Trophoblast cell (in vitro differentiated cells and primary cell): Measurements from ENCODE around the gene CIT.

Experiments
- DNase-seq, 2 donors: peaks; one replicate each; pipeline ENCODE4 v3.0.0-alpha.2; 2016
- H2AFZ ChIP-seq: 2 replicates; pipeline ENCODE4 v1.6.1; 2013; ENCODE audit warnings: low read length, moderate library complexity, mild to moderate bottlenecking; ENCODE audit not compliant: insufficient read depth, poor library complexity
- H2AK5ac ChIP-seq: 2 replicates; pipeline ENCODE4 v1.6.1; 2013; ENCODE audit warnings: mild to moderate bottlenecking, low read length
- H2BK120ac ChIP-seq: 2 replicates; pipeline ENCODE4 v1.6.1; 2013; ENCODE audit warnings: low read length, mild to moderate bottlenecking, moderate library complexity; ENCODE audit not compliant: insufficient read depth, poor library complexity
- H2BK12ac ChIP-seq: 2 replicates; pipeline ENCODE4 v1.6.1; 2013; ENCODE audit warnings: mild to moderate bottlenecking, low read length, moderate library complexity
- H2BK5ac ChIP-seq: 2 replicates; pipeline ENCODE4 v1.6.1; 2013; ENCODE audit warnings: low read length, low read depth, moderate library complexity, mild to moderate bottlenecking; ENCODE audit not compliant: poor library complexity
- H3K14ac ChIP-seq: 2 replicates; pipeline ENCODE4 v1.6.1; 2013; ENCODE audit warnings: mild to moderate bottlenecking, low read length
- H3K18ac ChIP-seq: 2 replicates; pipeline ENCODE4 v1.6.1; 2013; ENCODE audit warnings: mild to moderate bottlenecking, low read length
- H3K23ac ChIP-seq: 2 replicates; pipeline ENCODE4 v1.6.1; 2013; ENCODE audit warnings: low read length
- H3K27ac ChIP-seq: 2 replicates; pipeline ENCODE4 v1.5.1; 2013; ENCODE audit warnings: low read depth, mild to moderate bottlenecking, inconsistent platforms, low read length, moderate library complexity
- H3K27me3 ChIP-seq: 2 replicates; pipeline ENCODE4 v1.6.1; 2013; ENCODE audit warnings: inconsistent platforms, mild to moderate bottlenecking, low read length, moderate library complexity; ENCODE audit not compliant: insufficient read depth
- H3K36me3 ChIP-seq, 2 experiments: 1 replicate in 1 of 2; 2 replicates in 1 of 2; pipeline ENCODE4 v1.6.1; 2013; ENCODE audit warnings: low read length in 2 of 2, mild to moderate bottlenecking in 2 of 2, moderate library complexity in 1 of 2; ENCODE audit not compliant: insufficient read depth in 2 of 2, control insufficient read depth in 1 of 2
- H3K4ac ChIP-seq: 2 replicates; pipeline ENCODE4 v1.6.1; 2013; ENCODE audit warnings: low read depth, mild to moderate bottlenecking, low read length, moderate library complexity
- H3K4me1 ChIP-seq, 2 experiments: 1 replicate in 1 of 2; 2 replicates in 1 of 2; pipeline ENCODE4 v1.6.1; 2013; ENCODE audit warnings: low read length in 2 of 2, mild to moderate bottlenecking in 2 of 2, moderate library complexity in 1 of 2; ENCODE audit not compliant: insufficient read depth in 2 of 2, control insufficient read depth in 1 of 2
- H3K4me2 ChIP-seq: 2 replicates; pipeline ENCODE4 v1.6.1; 2013; ENCODE audit warnings: inconsistent platforms, mild to moderate bottlenecking, low read length, moderate library complexity
- H3K4me3 ChIP-seq: 2 replicates; pipeline ENCODE4 v1.5.1; 2013; ENCODE audit warnings: mild to moderate bottlenecking, low read depth, low read length, inconsistent platforms
- H3K79me1 ChIP-seq: one replicate; pipeline ENCODE4 v1.6.1; 2013; ENCODE audit warnings: low read length
- H3K79me2 ChIP-seq: 2 replicates; pipeline ENCODE4 v1.6.1; 2013; ENCODE audit warnings: low read length, mild to moderate bottlenecking; ENCODE audit not compliant: control insufficient read depth, insufficient read depth, poor library complexity
- H3K9ac ChIP-seq: 2 replicates; pipeline ENCODE4 v1.6.1; 2013; ENCODE audit warnings: mild to moderate bottlenecking, low read length
- H3K9me3 ChIP-seq: 2 replicates; pipeline ENCODE4 v1.6.1; 2013; ENCODE audit warnings: low read depth, mild to moderate bottlenecking, control low read depth, inconsistent platforms, low read length; ENCODE audit not compliant: insufficient read depth
- H4K12ac ChIP-seq: 2 replicates; pipeline ENCODE4 v1.6.1; 2013; ENCODE audit warnings: low read depth, mild to moderate bottlenecking, low read length, moderate library complexity
- H4K8ac ChIP-seq: 2 replicates; pipeline ENCODE4 v1.6.1; 2013; ENCODE audit warnings: low read depth, mild to moderate bottlenecking, low read length, moderate library complexity
- H4K91ac ChIP-seq: one replicate; pipeline ENCODE4 v1.6.1; 2013; ENCODE audit warnings: low read depth, mild to moderate bottlenecking, low read length, moderate library complexity
- WGBS: extraction: QIAGEN DNeasy Blood & Tissue Kit; methylation state at CpG from one replicate; pipeline ENCODE4 v1.1.7; 2013; ENCODE audit warnings: missing lambda C conversion rate; ENCODE audit not compliant: insufficient read length, insufficient coverage; ENCODE audit errors: extremely low coverage; 5-methylcytosine and 5-hydroxymethylcytosine counted together

The CIT gene

GRCh38 chr12:119791453-119791852, 85.7 kb downstream of the CIT start:
- Histone ChIP-seq H4K91ac (no peak overlapping the region), H2AK5ac (no peak overlapping the region), H3K23ac (no peak overlapping the region), H3K4ac (no peak overlapping the region), H2BK12ac (no peak overlapping the region), H3K9ac (no peak overlapping the region), H3K18ac (no peak overlapping the region), H4K8ac (no peak overlapping the region), H2BK120ac (no peak overlapping the region), H3K4me2 (no peak overlapping the region), H3K36me3 (peaks cover 2 to 8% of the 10 kb centered on the region in 2 experiments), H3K4me1 (no peaks in the 10 kb centered on the region), H3K79me2 (no peaks in the 10 kb centered on the region), H3K27me3 (no peaks in the 10 kb centered on the region), H3K9me3 (no peaks in the 10 kb centered on the region), H3K14ac (no peak overlapping the region), H2AFZ (no peak overlapping the region), H4K12ac (no peak overlapping the region), H3K79me1 (no peaks in the 10 kb centered on the region), H3K4me3 (no peak overlapping the region), H3K27ac (no peak overlapping the region), H2BK5ac (no peak overlapping the region)
- no CpG with 5 or more reads among the region's 9 CpGs for WGBS
- no peak for DNase-seq

- H2AK5ac ChIP-seq = no peak overlapping the region
- no peak overlapping the region for H4K12ac ChIP-seq
- no peak overlapping the region for H3K4me3 ChIP-seq
- H2BK5ac ChIP-seq = no peak overlapping the region
- peaks cover 7 to 10% of the 10 kb centered on the region in 2 experiments for H3K36me3 ChIP-seq
- peaks cover 1% of the 10 kb centered on the region for H3K9me3 ChIP-seq
- H2BK12ac ChIP-seq = no peak overlapping the region
- H2BK120ac ChIP-seq = no peak overlapping the region
- no peaks in the 10 kb centered on the region for H3K27me3 ChIP-seq
- no peak overlapping the region for H4K8ac ChIP-seq
- no peaks in the 10 kb centered on the region for H3K4me1 ChIP-seq
- H3K9ac ChIP-seq = no peak overlapping the region
- H3K14ac ChIP-seq = no peak overlapping the region
- H3K4me2 ChIP-seq = no peak overlapping the region
- no peak overlapping the region for H3K18ac ChIP-seq
- no peak overlapping the region for H4K91ac ChIP-seq
- no peaks in the 10 kb centered on the region for H3K79me2 ChIP-seq
- no peaks in the 10 kb centered on the region for H3K79me1 ChIP-seq
- H3K27ac ChIP-seq = no peak overlapping the region
- H3K23ac ChIP-seq = no peak overlapping the region
- no peak overlapping the region for H3K4ac ChIP-seq
- no peak overlapping the region for H2AFZ ChIP-seq
- no peak for DNase-seq
- WGBS = no CpG with 5 or more reads among the region's 1 CpG
Measured at GRCh38 chr12:119788786-119789185, 88.3 kb downstream of the CIT start.

DNA sequence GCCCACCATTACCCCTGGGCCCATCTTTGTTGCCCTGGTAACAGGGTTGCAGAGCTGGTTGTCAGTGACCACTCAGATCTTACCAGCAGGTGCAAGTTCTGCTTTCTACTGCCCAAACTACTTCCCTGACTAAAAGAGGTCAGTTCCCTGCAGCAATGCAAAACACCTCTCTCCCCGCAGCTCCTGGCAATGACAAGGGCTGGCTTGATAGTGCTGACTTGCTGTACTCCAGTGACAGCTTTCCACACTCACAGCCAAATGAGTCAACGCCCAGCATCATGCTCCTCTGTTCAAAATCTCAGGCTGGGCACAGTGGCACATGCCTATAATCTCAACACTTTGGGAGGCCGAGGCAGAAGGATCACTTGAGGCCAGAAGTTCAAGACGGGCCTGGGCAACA, 90.6 kb downstream of the CIT start:
- Histone ChIP-seq H3K4me1 (no peaks in the 10 kb centered on the region), H4K8ac (no peak overlapping the region), H2AK5ac (no peak overlapping the region), H3K18ac (no peak overlapping the region), H3K36me3 (peaks cover 14 to 19% of the 10 kb centered on the region in 2 experiments), H3K9ac (no peak overlapping the region), H4K91ac (no peak overlapping the region), H3K4ac (no peak overlapping the region), H3K79me2 (no peaks in the 10 kb centered on the region), H3K4me3 (no peak overlapping the region), H2AFZ (no peak overlapping the region), H3K27ac (no peak overlapping the region), H2BK120ac (no peak overlapping the region), H3K14ac (no peak overlapping the region), H2BK12ac (no peak overlapping the region), H4K12ac (no peak overlapping the region), H2BK5ac (no peak overlapping the region), H3K4me2 (no peak overlapping the region), H3K27me3 (no peaks in the 10 kb centered on the region), H3K23ac (no peak overlapping the region), H3K79me1 (no peaks in the 10 kb centered on the region), H3K9me3 (peaks cover 1% of the 10 kb centered on the region)
- no peak for DNase-seq
- WGBS = no CpG with 5 or more reads among the region's 4 CpGs

GRCh38 chr12:119784673-119785072, 92.4 kb downstream of the CIT start:
- Histone ChIP-seq H3K36me3 (peaks cover 14 to 17% of the 10 kb centered on the region in 2 experiments), H3K79me1 (no peaks in the 10 kb centered on the region), H3K14ac (no peak overlapping the region), H3K9ac (no peak overlapping the region), H3K4me2 (no peak overlapping the region), H3K4me3 (no peak overlapping the region), H3K9me3 (peaks cover 1% of the 10 kb centered on the region), H4K91ac (no peak overlapping the region), H3K23ac (no peak overlapping the region), H4K8ac (no peak overlapping the region), H2BK5ac (no peak overlapping the region), H3K4me1 (no peaks in the 10 kb centered on the region), H2BK120ac (no peak overlapping the region), H2AK5ac (no peak overlapping the region), H4K12ac (no peak overlapping the region), H3K79me2 (no peaks in the 10 kb centered on the region), H2BK12ac (no peak overlapping the region), H3K27me3 (no peaks in the 10 kb centered on the region), H2AFZ (no peak overlapping the region), H3K4ac (no peak overlapping the region), H3K18ac (no peak overlapping the region), H3K27ac (no peak overlapping the region)
- DNase-seq = no peak
- no CpG with 5 or more reads among the region's 17 CpGs for WGBS
